AG08396 (cell line): Measurements from ENCODE around the gene PIM3.
"Not testable (repeated sequence)": the region's sequence is repeated elsewhere in the genome, so short reads cannot be mapped to it uniquely, and the experiment has no call there.

ENCODE experiments used
- DNase-seq: peaks from one replicate; pipeline ENCODE4 v3.0.0; 2012; ENCODE audit warnings: low spot score, mixed read lengths

Gene PIM3

DNA sequence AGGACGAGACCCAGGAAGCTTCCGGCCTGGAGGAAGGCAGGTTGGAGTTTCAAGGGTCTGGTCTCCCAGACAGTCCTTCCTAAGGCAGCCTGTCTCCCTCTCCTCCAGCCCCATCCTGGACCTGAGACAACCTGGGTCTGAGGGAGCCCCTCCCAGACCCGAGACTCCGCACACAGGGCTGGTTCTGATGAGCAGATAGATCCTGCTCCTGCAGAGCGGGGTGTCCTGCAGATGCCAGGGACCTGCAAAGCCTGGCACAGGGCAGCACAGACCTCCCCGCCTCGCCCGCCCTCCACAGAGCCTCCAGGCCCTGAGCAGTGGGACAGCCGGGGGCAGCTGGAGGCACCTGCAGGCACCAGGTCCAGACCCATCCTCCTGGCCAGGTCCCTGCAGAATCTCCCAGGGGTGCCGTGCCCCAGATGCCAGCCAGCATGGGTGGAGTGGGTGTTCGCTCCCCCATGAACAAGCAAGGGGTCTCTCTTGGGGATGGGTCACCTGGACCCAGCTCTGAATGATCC is 7.8 kb downstream of the PIM3 start:
- no peak for DNase-seq

- no peak for DNase-seq
Observed at GRCh38 chr22:49968831-49969661, 8.5 kb downstream of the PIM3 start.

DNA sequence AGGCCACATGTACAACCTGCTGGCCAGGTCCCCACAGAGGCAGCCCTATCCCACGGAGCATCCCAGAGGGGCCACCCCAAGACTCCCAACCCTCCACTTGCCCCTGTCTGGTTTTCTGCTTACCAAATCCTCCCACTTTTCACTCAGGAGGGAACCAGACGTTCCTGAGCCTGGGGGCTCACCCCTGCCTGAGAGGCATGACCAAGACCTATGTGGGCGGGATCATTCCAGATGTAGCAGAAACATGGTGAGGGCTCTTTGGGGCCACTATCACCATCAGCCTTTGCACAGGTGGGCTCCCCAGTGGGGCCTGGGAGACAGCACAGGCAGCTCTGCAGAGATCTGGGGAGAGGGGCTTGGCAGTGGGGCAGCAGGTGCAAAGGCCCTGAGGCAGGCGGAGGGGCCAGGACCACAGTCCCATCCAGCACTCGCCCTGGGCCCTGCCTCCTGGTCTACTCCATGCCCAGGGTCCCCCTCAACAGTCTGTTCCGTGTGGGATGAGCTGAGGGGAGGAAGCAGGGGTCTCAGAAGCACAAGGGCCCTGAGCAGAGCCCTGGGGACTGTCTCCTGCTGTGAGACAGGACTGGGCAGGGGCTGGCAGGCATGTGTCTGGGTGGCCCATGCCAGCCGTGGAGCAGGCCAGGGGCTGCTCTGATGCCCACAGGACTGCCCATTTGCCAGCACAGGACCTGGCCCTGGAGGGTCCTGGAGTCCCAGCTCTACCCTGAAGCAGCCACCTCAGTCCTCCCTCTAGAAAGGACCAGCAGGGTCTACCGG is 9.4 kb downstream of the PIM3 start:
- DNase-seq = no peak

DNA sequence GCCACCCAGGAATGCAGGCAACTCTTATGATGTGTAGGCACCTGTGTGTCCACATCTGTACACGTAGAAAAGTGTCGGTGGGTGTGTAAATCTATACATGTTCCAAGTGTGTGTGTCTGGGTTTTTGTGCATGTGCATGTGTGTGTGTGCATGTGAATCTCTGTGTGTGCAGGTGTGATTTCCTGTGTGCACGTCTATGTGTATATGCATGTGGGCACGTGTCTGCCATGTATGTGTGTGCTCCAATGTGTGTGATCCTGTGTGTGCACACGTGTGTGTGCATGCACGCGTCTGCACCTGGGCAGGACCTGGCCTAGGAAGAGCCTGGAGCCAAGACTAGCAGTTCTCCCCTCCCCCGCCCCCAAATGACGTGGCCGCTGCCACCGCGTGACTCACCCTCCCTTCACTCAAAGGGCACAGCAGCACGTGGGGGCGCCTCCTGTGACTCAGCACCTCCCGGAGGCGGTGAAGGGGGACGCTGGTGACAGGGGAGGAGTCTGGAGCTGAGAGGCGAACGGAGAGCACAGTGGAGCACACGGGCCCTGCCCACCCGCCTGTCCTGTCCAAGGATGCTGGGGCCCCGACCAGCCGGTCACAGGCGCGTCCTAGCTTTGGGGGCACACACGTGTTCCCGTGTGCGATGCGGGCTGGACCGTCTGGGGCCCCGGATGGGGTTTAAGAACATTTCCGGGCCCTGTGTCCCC is 10.1 kb downstream of the PIM3 start:
- DNase-seq = peak; percentile 97

GRCh38 chr22:49971232-49972162 is 10.9 kb downstream of the PIM3 start:
- DNase-seq = peak; percentile 86

GRCh38 chr22:49972163-49973017 is 11.8 kb downstream of the PIM3 start:
- no peak for DNase-seq

GRCh38 chr22:49973018-49973961 is 12.7 kb downstream of the PIM3 start:
- no peak for DNase-seq

GRCh38 chr22:49975543-49976389 is 15.2 kb downstream of the PIM3 start:
- no peak for DNase-seq

- no peak for DNase-seq
Observed at GRCh38 chr22:49976439-49977175, 16.0 kb downstream of the PIM3 start.

DNA sequence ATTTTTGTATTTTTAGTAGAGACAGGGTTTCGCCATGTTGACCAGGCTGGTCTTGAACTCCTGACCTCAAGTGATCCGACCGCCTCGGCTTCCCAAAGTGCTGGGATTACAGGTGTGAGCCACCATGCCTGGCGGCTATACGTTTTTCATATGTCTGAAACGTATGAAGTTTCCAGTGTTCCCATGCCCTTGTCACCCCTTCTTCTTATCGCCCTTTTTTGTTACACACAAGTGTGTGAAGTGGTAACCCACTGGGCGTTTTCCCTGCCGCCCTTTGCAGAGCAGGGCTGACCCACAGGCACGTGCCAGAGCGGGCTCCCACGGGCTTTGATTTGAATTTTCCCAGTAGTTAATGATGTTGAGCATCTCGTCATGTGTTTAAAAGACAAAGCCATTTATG is 17.0 kb downstream of the PIM3 start:
- no peak for DNase-seq

- DNase-seq = peak; percentile 62
Observed at GRCh38 chr22:49979587-49980264, 19.2 kb downstream of the PIM3 start.

DNA sequence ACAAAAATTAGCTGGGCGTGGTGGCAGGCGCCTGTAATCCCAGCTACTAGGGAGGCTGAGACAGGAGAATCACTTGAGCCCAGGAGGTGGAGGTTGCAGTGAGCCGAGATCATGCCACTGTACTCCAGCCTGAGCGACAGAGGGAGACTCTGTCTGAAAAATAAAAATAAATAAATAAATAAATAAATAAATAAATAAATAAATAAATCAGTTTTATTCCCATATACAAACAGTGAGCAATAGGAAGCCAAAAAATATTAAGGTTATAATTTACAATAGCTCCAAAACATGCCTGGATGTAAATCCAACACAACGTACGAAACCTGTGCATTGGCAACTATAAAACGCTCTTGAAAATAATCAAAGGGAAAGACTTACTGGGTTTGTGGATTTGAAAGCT is 21.2 kb downstream of the PIM3 start:
- not testable (repeated sequence) for DNase-seq

- no peak for DNase-seq
Observed at GRCh38 chr22:49983148-49984042, 22.8 kb downstream of the PIM3 start.

- DNase-seq = no peak
Observed at GRCh38 chr22:49986325-49986724, 25.8 kb downstream of the PIM3 start.

DNA sequence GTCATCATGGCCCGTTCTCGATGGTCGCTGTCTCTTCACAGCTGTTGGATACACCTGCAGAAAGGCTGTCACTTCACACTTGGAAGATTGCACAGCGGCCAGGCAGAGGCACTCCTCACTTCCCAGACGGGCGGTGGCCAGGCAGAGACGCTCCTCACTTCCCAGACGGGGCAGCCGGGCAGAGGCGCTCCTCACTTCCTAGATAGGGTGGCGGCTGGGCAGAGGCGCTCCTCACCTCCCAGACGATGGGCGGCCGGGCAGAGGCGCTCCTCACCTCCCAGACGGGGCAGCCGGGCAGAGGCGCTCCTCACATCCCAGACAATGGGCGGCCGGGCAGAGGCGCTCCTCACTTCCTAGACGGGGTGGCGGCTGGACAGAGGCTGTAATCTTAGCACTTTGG is 29.3 kb downstream of the PIM3 start:
- DNase-seq = not testable (repeated sequence)

DNA sequence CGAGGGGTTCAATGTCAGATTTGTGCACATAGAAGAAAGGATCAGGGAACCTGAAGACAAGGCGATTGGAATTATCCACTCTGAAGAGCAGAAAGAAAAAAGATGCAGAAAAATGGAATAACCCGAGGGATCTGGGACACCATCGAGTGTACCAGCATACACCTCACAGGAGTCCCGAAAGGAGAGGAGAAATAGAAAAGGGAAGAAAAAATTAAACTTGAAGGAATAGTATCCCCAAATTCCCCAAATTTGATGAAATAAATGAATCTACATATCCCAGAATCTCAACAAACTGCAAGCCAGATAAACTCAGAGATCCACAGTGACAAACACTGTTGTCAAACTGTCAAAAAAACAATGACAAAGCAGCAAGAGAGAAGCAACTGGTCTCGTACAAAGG is 30.6 kb downstream of the PIM3 start:
- no peak for DNase-seq
